HG03095 (cell line): ENCODE measurements around the gene CAD.
"Not testable (repeated sequence)": the region's sequence is repeated elsewhere in the genome, so short reads cannot be mapped to it uniquely, and the experiment has no call there.

Source experiments
- ATAC-seq: cut with Tn5 transposase; IDR thresholded peaks from one replicate; pipeline ENCODE4 v1.9.1; 2021; ENCODE audit warnings: moderate library complexity; ENCODE audit not compliant: unreplicated experiment

The CAD gene

DNA sequence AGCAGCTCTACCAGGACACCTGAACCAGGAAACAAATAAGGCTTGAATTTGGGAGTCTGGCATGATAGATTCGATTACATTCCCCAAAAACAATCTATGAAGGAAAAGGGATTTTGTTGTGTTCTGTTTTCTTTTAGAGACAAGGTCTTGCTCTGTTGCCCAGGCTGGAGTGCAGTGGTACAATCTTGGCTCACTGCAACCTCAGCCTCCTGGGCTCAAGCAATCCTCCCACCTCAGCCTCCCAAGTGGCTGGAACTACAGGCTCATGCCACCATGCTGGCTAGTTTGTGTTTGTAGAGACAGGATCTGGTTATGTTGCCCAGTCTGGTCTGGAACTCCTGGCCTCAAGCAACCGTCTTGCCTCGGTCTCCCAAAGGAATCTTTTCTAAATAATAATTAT is 19.1 kb upstream of the CAD start:
- ATAC-seq = not testable (repeated sequence)

DNA sequence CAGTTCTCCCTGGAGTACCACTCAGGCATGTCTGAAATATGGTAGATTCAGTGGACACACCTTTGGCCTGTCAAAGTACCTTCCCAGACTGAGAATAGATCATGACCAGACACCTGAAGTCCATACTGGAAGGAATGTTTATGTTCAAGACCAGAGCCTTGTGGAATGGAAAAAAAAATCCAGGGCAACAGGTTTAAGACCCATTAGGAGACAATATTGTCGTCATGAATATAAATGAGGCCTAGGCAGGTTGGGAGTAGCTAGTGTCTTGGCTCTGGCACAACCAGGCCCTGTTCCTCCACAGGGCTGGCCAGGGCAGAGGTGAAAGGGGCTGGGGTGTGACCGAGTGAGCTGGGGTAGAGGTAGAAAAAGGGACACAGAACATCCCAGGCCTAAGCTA is 18.5 kb upstream of the CAD start:
- ATAC-seq = no peak

DNA sequence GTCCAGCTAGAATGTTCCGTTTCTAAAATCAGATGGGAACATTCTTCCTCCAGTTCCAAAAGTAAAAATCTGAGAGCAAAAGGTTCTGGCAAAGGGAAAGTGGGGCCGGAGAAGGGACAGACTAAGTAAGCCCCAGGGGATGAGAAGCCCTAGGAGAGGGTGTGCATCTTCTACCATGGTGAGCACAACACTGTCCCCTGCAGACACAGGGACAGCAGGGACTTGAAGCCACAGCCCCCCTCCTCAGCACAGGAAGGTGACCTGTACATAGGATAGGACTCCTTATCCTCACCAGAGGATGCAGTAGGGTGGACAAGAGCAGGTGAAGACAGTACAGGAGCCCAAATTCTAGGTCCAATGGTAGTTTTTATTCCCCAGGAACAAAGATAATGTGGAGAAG is 17.9 kb upstream of the CAD start:
- no peak for ATAC-seq

DNA sequence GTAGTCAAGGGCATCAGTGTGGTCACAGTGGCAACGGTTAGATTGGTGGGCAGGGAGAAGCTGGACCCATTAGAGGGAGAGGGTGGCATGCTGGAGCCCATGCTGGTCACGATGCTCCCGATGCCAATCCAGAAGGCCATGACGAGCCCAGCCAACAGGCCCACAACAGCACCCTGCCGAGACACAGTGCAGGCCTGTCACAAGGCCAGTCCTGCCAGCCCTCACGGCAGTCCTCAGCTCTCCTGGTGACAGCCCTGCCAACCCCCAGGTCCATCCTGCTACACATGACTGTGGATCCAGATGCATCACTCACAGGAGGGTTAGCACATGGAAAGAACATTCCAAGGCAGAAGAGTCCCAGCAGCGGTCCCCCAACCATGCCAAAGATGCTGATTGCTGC is 15.5 kb upstream of the CAD start:
- ATAC-seq = no peak

DNA sequence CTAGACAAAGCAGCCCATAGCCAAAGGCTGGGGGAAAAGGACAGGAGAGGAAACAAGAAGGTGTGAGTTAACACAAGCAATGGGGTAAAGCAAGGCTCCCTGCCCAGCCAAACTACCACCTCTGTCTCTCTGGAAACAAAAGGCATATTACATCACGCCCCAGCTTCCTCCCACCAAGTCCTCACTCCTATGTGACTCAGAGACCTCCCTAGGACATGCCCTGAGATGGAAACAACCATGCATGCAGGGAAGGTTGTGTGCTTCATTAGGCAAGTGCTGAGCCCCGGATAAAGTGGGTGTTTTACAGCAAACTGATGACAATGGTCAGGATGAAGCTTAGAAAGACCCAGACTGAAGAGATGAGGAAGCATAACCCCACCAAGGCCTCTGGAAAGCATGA is 14.3 kb upstream of the CAD start:
- ATAC-seq = no peak

DNA sequence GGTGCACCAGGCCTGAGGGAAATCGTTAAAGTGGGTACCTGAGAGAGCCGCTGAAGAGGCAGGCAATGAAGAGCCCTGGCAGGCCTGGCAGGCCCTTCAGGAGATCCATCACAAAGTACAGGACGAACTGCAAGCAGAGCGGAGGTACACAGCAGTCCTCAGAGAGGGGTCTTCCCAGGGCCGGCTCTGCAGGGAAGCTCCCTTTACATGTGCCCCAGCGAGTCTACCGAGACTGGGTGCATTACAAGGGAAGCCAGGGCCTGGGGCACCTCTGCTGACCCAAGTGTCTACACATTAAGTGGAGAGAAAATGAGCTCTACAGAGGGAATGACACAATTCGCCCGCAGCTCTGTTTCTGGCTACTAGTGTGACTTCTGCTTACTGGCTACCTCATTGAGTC is 13.4 kb upstream of the CAD start:
- ATAC-seq = no peak

DNA sequence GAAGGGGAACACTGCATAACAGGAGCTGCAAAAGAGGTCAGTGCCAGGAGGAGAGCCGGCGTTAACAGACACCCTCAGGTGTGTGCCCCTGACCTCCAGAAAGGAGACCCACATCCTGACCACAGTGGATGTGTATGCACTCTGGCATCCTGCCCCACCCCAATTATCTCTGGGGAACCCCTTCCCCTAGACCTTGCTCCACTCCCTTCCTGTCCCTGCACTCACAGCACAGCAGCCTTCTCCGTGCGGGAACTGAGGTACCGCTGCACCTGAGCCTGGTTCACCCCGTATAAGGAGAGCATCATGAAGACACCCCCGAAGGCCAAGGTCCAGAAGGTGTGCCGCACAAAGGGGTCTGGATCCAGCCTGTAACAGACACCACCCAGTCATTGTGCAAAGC is 12.6 kb upstream of the CAD start:
- ATAC-seq = no peak

DNA sequence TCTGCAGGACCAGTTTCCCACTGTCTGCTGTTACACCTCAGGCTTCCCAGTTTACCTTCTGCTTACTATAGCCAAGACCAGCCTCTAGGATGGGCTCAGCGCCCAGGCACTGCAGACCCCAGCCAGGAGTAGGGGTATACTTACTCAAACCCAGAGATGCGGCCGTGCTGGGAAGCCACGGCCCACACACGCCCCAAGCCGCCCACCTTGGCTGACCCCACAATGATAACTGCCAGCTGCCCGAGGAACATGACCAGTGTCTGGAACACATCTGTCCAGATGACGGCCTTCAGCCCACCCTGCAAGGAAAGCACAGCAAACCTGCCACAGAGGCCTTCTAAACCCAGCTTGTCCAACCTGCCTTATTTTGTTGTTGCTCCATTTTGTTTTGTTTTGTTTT is 12.0 kb upstream of the CAD start:
- no peak for ATAC-seq

DNA sequence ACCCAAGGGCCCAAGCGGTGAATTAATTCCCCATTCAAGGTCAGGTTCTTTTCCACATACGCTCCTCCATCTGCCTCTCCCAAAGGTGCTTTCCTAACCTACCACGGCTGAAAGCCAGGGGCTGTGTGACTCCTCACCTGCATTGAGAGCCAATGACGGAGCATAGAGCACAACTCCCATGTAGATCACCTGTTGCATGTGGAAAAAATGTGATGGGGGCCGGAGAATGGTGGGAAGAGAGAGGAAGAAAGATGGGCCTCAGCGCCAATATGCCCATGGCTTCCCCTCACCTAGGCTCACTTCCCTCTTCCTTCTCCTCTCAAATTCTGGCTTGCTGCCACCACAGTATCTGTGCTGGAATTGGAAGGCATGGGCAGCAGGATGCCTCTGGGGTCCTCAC is 10.8 kb upstream of the CAD start:
- no peak for ATAC-seq

DNA sequence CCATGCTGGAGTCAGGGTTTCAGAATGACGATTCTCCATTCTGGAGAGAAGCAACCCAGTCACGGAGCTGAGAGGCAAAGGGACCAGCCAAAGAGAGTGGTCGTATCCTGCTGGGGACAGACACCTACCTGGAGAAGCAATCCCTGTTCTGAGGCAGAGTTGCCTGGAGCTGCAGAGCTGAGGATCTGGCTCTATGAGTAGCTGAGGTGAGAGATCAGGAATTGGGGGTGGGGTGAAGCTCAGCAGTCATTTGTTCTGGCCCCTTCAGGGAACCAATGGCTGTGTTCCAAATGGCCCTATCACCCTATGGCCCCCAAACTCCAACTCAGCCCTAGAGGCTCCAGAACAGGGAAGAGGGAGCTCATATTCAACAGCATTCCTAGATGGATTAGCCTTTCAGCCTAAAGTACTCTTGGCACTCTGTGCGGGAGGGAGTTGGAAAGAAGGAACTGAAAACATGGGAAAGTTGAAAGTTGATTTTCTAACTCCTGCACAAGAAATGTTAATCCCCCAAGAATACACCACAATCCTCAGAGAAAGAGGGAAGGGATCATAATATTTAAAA is 8.6 kb upstream of the CAD start:
- ATAC-seq = no peak

DNA sequence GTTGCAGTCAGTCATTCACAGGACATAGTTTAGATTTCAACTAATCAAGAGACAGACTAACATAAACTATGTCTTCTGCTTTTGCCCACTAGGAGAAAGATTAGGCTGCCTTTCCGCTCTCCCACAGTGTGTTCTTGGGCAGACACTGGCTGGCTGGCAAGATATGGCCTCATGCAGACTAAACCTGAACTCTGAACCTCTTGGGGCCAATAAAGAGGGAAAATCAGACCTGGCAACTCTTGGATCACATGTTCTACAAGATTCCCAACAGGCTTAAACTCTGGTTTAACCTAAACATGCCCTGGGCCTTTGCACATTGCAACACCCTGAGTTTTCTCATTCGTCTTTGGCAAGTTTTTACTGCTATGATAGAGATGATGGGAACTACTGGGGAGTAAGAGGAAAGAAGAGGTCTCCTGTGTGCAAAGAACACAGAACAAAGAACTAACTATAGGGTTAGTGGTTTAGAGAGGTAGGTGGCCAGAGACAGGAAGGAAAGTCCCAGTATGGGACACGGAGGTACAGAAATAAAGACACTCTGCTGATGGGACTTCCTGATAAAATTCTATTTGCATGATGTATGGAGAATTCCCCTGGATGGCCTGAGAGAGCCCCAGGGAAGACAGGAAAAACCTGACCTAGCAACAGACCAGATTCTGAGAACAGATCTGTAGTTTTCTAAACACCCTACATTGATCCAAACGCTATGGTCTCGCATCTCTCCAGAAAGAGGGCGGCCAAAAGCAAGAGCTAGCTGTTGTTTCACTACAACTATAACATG is 7.4 kb upstream of the CAD start:
- ATAC-seq = no peak

DNA sequence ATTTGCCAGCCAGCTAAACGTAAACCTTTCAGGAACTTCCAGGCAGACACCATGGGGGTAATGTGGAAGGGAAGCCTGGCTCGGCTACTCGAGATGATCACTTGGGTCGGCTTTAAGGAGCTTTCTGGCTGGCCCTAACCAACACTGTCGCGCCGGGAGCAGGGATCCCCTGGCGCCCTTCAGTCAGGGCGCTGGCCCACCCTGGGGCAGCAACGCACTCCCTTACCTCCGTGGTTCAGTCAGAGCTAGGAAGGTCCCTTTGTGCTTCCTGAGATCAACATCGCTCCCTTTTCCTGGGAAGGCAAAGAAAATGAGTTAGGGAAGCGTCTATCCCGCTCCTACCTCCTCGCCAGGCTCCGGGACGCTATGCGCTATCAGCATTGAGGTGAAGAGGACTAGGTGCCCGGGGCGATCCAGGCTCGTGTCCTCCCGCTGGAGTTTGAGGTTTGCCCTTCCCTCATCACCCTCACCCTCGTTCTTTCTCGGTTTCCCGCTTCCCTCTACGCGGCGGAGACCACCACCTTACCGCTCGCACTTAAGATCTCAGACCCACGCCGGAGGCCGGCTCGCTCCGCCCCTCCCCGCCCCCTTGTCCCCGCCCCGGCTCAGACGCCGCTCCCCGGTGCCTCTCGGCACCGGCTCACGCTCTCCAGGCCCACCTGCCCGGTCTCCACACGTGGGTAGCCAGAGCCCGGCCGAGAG is 5.8 kb upstream of the CAD start:
- no peak for ATAC-seq

DNA sequence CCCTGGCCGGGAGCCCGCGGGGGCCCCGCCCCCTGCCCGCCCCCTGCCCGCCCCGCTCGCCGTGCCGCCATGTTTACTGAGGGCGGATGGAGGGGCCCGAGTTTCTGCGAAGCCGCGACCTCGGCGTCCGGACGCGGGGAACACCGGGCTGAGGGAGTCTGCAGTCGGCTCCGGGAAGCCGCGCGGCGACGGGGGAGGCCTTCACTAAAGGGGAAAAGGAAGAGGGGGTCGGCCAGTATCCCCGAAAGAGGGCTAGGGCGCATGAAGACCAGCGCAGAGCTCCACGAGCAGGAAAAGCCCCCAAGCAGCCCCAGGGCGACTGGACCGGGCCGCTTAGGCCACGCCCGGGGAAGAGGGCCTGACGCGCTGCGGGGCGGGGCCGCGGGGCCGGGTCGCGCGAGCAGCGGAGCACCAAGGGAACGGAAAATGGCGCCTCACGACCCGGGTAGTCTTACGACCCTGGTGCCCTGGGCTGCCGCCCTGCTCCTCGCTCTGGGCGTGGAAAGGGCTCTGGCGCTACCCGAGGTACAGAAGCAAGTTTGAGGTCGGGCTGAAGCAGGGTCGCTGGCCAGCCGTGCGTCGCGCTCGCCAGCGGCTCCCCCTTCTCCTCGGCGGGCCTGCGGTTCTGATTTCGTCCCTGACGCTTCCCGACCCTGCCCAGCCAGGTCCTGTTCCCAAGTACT is 5.1 kb upstream of the CAD start, which contains the start of the genes ATRAID and SLC5A6:
TSS of gene ATRAID (plus strand) at position 99 of the 683 bp plus-strand sequence. CDS start at position 427, 328 bp downstream.
TSS of gene SLC5A6 (minus strand) at position 326 of the 683 bp plus-strand sequence. CDS start 4,618 bp downstream, outside the sequence.
- ATAC-seq = peak; percentile 81

DNA sequence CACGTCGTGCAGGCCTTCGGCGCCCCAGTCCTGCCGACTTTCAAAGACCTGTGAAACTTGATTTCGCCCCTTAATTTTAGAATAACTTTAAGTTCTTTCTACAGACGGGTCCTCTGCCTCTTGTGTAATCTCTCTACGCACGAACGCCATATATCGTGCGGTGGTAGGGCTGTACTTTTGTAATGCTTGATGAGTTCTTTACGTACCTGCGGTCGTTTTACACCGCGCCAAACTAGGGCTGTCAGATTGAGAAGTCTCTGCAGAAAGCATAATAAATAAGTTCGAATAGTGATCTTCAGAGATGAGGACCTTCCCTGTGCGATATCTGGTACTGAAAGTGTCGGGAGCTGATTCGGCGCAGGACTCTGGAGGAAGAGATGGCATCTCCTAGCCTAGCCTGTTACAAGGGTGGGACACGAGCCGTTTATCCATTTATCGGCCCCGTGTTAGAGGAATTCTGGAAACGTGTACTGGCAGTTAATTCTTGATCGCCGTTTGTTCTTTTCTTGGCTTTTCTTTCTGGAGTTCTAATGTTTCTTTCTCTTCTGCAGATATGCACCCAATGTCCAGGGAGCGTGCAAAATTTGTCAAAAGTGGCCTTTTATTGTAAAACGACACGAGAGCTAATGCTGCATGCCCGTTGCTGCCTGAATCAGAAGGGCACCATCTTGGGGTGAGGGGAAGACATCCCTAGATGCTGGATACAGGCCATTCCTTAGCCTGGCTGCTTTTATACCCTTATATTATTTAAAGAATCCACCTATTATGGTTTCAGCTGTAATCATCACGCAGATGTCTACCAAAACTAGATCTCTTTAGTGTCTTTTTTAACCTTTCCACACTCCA is 4.3 kb upstream of the CAD start:
- no peak for ATAC-seq

DNA sequence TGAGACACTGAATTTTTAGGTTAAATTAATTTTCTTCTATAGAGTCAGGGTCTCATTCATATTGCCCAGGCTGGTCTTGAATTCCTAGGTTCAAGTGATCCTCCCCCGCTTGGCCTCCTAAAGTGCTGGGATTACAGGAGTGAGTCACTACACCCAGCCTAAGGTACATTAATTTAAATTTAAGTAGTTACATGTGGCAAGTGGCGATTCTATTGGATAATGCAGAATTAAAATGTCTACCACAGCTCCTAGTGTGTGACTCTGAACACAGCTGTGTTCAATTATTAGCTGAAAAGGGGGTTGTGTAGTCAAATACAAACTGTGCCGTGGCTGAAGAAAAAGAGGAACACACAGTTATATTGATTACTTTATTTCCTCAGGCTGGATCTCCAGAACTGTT is 2.2 kb upstream of the CAD start:
- no peak for ATAC-seq

DNA sequence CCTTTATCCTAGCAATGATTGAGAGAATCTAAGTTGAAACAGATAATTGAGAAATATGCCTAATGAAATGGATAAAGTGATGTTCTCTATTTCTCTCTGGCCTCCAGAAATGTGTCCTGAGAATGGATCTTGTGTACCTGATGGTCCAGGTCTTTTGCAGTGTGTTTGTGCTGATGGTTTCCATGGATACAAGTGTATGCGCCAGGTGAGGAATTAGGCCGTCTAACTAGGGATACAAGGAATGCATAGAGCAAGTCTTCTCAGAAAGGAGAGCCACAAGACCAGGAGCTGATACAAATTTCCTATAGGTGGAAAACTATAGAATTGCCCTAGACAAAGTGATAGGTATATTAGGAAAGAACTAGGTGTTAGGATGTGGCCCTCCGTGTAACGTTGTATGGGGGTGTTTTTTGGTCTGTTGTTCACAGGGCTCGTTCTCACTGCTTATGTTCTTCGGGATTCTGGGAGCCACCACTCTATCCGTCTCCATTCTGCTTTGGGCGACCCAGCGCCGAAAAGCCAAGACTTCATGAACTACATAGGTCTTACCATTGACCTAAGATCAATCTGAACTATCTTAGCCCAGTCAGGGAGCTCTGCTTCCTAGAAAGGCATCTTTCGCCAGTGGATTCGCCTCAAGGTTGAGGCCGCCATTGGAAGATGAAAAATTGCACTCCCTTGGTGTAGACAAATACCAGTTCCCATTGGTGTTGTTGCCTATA is 592 bp upstream of the CAD start:
- ATAC-seq = no peak

DNA sequence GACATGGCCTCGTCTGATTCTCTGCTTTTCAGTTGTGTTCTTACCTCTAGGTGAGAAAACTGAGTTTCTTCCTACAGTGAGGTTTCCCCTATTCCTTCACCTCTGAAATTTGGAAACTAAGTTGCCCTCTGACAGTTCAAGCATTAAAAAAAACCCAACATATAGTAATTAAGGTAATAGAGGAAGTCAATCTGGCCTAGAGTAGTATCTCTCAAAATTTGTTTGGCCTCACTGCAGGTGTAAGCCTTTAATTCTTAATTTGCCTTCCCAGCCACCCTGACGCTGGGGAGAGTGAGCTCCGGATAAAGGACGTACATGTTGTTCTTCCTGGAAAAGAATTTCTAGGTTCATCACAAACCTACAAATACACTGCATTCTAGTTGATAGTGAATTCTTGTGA is 1.4 kb downstream of the CAD start:
- no peak for ATAC-seq

DNA sequence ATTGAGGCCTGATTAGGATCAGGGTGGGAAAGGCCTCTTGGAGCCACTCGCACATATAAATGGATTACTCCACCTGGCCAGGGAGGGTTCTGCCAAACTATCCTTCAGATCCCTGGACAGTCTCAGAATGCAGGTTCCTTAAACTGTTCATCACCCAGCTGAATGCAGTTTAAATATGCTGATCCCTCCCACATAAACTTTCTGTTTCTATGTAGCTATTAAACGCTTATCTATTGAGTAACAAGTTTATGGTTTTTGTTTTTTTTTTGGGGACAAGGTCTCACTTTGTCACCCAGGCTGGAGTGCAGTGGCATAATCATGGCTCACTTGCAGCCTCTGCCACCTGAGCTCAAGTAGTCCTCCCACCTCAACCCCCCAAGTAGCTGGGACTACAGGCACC is 1.9 kb downstream of the CAD start:
- no peak for ATAC-seq

DNA sequence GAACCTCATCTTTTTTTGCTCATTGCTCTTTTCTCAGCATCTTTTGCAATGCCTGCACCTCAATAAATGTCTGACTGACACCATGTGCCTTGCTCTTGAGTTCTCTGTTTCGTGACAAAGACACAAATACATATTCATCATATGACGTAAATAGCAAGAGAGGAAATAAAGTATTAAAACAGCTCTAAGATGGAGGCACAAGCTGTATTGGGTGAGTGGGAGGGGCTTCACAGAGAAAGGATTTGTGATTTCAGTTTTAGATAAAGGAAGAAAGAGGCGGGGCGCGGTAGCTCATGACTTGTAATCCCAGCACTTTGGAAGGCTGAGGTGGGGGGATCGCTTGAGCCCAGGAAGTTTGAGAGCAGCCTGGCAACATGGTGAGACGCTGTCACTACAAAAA is 2.9 kb downstream of the CAD start:
- ATAC-seq = no peak

DNA sequence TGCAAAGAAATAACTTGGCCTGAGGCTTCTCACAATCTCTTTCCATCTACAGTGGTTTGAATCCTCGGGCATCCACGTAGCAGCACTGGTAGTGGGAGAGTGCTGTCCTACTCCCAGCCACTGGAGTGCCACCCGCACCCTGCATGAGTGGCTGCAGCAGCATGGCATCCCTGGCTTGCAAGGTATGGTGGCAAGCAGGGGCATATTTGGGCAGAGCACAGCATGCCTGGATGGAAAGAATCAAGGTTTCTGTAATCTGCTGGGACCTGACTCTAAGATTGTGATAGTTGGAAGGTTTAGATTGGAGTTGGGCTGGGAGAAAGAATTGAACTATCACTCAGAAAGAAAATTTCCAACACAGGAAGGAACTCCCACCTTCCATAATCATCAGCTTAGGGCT is 4.0 kb downstream of the CAD start:
- ATAC-seq = no peak
